HS-5 (cell line): ENCODE measurements around the gene TLE3.

Experiments used
- DNase-seq: peaks from one replicate; pipeline ENCODE4 v3.0.0-alpha.2; 2012; ENCODE audit warnings: low read depth

The TLE3 gene

GRCh38 chr15:70099167-70099966 is 1.6 kb upstream of the TLE3 start:
- peak; percentile 93 for DNase-seq

GRCh38 chr15:70098461-70099166 is 897 bp upstream of the TLE3 start:
- no peak for DNase-seq

- no peak for DNase-seq
Observed at GRCh38 chr15:70098153-70098460, 390 bp upstream of the TLE3 start.

GRCh38 chr15:70097063-70097320 is 725 bp downstream of the TLE3 start:
- no peak for DNase-seq

GRCh38 chr15:70096215-70097062 is 1.3 kb downstream of the TLE3 start:
- no peak for DNase-seq

GRCh38 chr15:70095408-70096214 is 2.1 kb downstream of the TLE3 start:
- DNase-seq: no peak

GRCh38 chr15:70094690-70095311 is 2.9 kb downstream of the TLE3 start:
- DNase-seq: no peak

- no peak for DNase-seq
Observed at GRCh38 chr15:70093481-70094319, 4.0 kb downstream of the TLE3 start.

GRCh38 chr15:70093070-70093469 is 4.6 kb downstream of the TLE3 start:
- DNase-seq: no peak

- DNase-seq: no peak
Observed at GRCh38 chr15:70092464-70093027, 5.2 kb downstream of the TLE3 start.

GRCh38 chr15:70091726-70092463 is 5.8 kb downstream of the TLE3 start:
- no peak for DNase-seq

- no peak for DNase-seq
Observed at GRCh38 chr15:70090436-70091296, 7.1 kb downstream of the TLE3 start.

- DNase-seq: no peak
Observed at GRCh38 chr15:70089692-70089971, 8.1 kb downstream of the TLE3 start.

GRCh38 chr15:70088887-70089691 is 8.6 kb downstream of the TLE3 start:
- DNase-seq: no peak

GRCh38 chr15:70088455-70088854 is 9.3 kb downstream of the TLE3 start:
- DNase-seq: no peak

- no peak for DNase-seq
Observed at GRCh38 chr15:70087708-70088352, 9.9 kb downstream of the TLE3 start.

GRCh38 chr15:70086636-70087035 is 11.1 kb downstream of the TLE3 start:
- DNase-seq: no peak

GRCh38 chr15:70084461-70084860 is 13.3 kb downstream of the TLE3 start:
- no peak for DNase-seq
